ENCODE results near the gene NFAM1.
A peak's percentile ranks its signal among the peaks of the same experiment; 100 is the strongest.

The NFAM1 gene

GRCh38 chr22:42368379-42369249 is 63.6 kb downstream of the NFAM1 start (continued):
- TF ChIP-seq ZNF23 (tag by site-specific recombination; IDR thresholded peaks at IDR 0.05; ENCODE audit: borderline replicate concordance), result no peak
- TF ChIP-seq, protein P1, sequence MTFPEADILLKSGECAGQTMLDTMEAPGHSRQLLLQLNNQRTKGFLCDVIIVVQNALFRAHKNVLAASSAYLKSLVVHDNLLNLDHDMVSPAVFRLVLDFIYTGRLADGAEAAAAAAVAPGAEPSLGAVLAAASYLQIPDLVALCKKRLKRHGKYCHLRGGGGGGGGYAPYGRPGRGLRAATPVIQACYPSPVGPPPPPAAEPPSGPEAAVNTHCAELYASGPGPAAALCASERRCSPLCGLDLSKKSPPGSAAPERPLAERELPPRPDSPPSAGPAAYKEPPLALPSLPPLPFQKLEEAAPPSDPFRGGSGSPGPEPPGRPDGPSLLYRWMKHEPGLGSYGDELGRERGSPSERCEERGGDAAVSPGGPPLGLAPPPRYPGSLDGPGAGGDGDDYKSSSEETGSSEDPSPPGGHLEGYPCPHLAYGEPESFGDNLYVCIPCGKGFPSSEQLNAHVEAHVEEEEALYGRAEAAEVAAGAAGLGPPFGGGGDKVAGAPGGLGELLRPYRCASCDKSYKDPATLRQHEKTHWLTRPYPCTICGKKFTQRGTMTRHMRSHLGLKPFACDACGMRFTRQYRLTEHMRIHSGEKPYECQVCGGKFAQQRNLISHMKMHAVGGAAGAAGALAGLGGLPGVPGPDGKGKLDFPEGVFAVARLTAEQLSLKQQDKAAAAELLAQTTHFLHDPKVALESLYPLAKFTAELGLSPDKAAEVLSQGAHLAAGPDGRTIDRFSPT (tag by site-specific recombination; IDR thresholded peaks at IDR 0.05), result peak; percentile 61; the same call in 1 of the 2 replicates
- TF ChIP-seq ATF2 (tag by site-specific recombination; IDR thresholded peaks at IDR 0.05; ENCODE audit: low read depth), result no peak
- no peak for TF ChIP-seq BCL6B (tag by site-specific recombination; IDR thresholded peaks at IDR 0.05)
- TF ChIP-seq, protein P2, sequence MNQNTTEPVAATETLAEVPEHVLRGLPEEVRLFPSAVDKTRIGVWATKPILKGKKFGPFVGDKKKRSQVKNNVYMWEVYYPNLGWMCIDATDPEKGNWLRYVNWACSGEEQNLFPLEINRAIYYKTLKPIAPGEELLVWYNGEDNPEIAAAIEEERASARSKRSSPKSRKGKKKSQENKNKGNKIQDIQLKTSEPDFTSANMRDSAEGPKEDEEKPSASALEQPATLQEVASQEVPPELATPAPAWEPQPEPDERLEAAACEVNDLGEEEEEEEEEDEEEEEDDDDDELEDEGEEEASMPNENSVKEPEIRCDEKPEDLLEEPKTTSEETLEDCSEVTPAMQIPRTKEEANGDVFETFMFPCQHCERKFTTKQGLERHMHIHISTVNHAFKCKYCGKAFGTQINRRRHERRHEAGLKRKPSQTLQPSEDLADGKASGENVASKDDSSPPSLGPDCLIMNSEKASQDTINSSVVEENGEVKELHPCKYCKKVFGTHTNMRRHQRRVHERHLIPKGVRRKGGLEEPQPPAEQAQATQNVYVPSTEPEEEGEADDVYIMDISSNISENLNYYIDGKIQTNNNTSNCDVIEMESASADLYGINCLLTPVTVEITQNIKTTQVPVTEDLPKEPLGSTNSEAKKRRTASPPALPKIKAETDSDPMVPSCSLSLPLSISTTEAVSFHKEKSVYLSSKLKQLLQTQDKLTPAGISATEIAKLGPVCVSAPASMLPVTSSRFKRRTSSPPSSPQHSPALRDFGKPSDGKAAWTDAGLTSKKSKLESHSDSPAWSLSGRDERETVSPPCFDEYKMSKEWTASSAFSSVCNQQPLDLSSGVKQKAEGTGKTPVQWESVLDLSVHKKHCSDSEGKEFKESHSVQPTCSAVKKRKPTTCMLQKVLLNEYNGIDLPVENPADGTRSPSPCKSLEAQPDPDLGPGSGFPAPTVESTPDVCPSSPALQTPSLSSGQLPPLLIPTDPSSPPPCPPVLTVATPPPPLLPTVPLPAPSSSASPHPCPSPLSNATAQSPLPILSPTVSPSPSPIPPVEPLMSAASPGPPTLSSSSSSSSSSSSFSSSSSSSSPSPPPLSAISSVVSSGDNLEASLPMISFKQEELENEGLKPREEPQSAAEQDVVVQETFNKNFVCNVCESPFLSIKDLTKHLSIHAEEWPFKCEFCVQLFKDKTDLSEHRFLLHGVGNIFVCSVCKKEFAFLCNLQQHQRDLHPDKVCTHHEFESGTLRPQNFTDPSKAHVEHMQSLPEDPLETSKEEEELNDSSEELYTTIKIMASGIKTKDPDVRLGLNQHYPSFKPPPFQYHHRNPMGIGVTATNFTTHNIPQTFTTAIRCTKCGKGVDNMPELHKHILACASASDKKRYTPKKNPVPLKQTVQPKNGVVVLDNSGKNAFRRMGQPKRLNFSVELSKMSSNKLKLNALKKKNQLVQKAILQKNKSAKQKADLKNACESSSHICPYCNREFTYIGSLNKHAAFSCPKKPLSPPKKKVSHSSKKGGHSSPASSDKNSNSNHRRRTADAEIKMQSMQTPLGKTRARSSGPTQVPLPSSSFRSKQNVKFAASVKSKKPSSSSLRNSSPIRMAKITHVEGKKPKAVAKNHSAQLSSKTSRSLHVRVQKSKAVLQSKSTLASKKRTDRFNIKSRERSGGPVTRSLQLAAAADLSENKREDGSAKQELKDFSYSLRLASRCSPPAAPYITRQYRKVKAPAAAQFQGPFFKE (tag by site-specific recombination; IDR thresholded peaks at IDR 0.05; ENCODE audit: borderline replicate concordance), result no peak
- peak; percentile 65 for TF ChIP-seq SP2 (tag by site-specific recombination; IDR thresholded peaks at IDR 0.05)
- TF ChIP-seq ZNF114 (tag by site-specific recombination; IDR thresholded peaks at IDR 0.05), result no peak
- peak; percentile 25; the same call in 1 of the 2 replicates for TF ChIP-seq GLIS1 (tag by site-specific recombination; IDR thresholded peaks at IDR 0.05)
- peak; percentile 59; the same call in 1 of the 2 replicates for TF ChIP-seq ZNF600 (tag by site-specific recombination; IDR thresholded peaks at IDR 0.05)
- TF ChIP-seq ZNF76 (tag by site-specific recombination; IDR thresholded peaks at IDR 0.05; ENCODE audit: borderline replicate concordance, low read depth), result no peak
- TF ChIP-seq ZNF610 (tag by site-specific recombination; IDR thresholded peaks at IDR 0.05; ENCODE audit: borderline replicate concordance), result 0 out of 2 replicates have a peak, but pooled peaks have one; percentile 30
- TF ChIP-seq KLF10 (tag by site-specific recombination; IDR thresholded peaks at IDR 0.05), result peak; percentile 62
- TF ChIP-seq HOXC10 (CRISPR knock-in tag; IDR thresholded peaks at IDR 0.05), result no peak; the same call in 1 of the 2 replicates
- TF ChIP-seq INSM2 (tag by site-specific recombination; IDR thresholded peaks at IDR 0.05), result no peak
- no peak for TF ChIP-seq ZNF664 (tag by site-specific recombination; IDR thresholded peaks at IDR 0.05)
- TF ChIP-seq ZNF211 (tag by site-specific recombination; IDR thresholded peaks at IDR 0.05; ENCODE audit: low read depth), result no peak
- no peak; the same call in 1 of the 2 replicates for TF ChIP-seq ZNF585B (tag by site-specific recombination; IDR thresholded peaks at IDR 0.05)
- TF ChIP-seq ZNF140 (tag by site-specific recombination; IDR thresholded peaks at IDR 0.05), result no peak
- TF ChIP-seq ZNF341 (tag by site-specific recombination; IDR thresholded peaks at IDR 0.05; ENCODE audit: low read depth), result peak; percentile 37; the same call in 1 of the 2 replicates
- TF ChIP-seq ZNF16 (tag by site-specific recombination; IDR thresholded peaks at IDR 0.05; ENCODE audit: low read depth), result 0 out of 2 replicates have a peak, but pooled peaks have one; percentile 26
- peak; percentile 63 for TF ChIP-seq ZFHX2 (tag by site-specific recombination; conservative IDR thresholded peaks at IDR 0.05)
- TF ChIP-seq GLIS2 (tag by site-specific recombination; IDR thresholded peaks at IDR 0.05), result peak; percentile 77
- peak; percentile 95 for TF ChIP-seq ZBTB26 (tag by site-specific recombination; optimal IDR thresholded peaks at IDR 0.05)
- no peak for TF ChIP-seq ZNF548 (tag by site-specific recombination; IDR thresholded peaks at IDR 0.05)

Data from HEK293 (cell line).